HG02840 (cell line): ENCODE results near the gene SLC7A9.
"Not testable (repeated sequence)": the region's sequence is repeated elsewhere in the genome, so short reads cannot be mapped to it uniquely, and the experiment has no call there.

Experiments
- ATAC-seq: cut with Tn5 transposase; IDR thresholded peaks from one replicate; pipeline ENCODE4 v1.9.1; 2021; ENCODE audit warnings: mild to moderate bottlenecking, moderate library complexity, moderate number of reproducible peaks; ENCODE audit not compliant: unreplicated experiment, low FRiP score

SLC7A9 gene

DNA sequence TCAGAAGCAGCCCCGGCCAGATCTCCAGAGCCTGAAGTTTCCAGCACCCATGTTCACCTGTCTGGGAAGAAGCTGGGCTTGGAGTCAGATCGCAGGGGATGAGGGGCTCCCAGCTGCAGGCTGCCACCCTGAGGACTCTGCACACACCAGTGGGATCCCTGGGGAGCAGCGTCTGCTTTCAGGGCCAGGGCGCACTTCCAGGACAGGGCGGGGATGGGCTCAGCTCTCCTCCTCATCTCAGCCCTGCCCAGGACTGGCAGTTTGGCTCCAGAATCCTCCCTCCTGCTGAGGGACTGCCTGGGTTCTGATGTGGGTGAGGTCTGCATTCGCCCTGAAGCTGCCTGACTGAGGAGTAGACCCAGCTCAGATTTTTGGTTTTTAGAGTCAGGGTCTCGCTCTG lies 3.5 kb downstream of the SLC7A9 start:
- no peak for ATAC-seq

GRCh38 chr19:32865326-32865725 lies 4.2 kb downstream of the SLC7A9 start:
- ATAC-seq: no peak

GRCh38 chr19:32864318-32865007 lies 5.1 kb downstream of the SLC7A9 start:
- ATAC-seq: no peak

DNA sequence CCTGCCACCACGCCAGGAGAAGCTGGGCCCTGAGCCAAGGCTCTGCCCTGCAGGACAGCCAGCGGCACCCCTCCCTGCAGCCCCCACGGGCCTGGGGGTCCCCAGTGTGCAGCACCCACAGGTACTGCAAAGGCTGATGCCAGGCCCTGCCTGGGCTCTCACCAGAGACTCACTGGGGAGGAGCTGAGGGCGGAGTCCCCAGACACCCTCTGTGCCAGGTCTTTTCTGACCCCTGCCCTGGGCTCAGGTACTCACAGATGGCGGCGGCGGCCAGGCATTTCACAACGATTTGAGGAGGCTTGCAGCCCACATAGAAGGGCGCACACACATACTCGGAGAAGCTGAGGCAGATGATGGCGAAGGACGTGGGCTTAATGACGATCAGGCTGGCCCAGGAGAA lies 5.7 kb downstream of the SLC7A9 start:
- no peak for ATAC-seq

- ATAC-seq: no peak
These were observed 6.3 kb downstream of the SLC7A9 start for GRCh38 chr19:32863301-32863700.

GRCh38 chr19:32862741-32863140 lies 6.8 kb downstream of the SLC7A9 start:
- ATAC-seq: no peak

DNA sequence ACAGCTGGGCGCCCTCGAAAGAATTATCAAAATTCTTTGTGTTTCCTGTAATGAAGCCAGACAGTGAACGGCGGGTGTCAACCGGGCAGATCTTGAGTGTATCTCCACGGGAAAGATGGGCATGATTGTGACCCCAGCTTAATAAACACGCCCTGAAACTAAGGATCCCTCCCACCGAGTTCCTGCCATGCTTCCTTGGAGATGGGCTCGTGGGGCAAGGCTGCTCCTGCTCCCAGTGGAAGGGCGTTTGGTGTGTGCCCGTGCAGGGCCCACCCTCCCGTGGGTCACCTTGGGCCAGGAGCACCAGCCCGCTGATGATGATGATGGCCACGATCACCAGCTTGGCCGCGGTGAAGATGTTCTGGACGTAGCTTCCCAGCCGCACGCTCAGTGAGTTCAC lies 7.4 kb downstream of the SLC7A9 start:
- no peak for ATAC-seq

GRCh38 chr19:32861596-32861995 lies 8.0 kb downstream of the SLC7A9 start:
- no peak for ATAC-seq

DNA sequence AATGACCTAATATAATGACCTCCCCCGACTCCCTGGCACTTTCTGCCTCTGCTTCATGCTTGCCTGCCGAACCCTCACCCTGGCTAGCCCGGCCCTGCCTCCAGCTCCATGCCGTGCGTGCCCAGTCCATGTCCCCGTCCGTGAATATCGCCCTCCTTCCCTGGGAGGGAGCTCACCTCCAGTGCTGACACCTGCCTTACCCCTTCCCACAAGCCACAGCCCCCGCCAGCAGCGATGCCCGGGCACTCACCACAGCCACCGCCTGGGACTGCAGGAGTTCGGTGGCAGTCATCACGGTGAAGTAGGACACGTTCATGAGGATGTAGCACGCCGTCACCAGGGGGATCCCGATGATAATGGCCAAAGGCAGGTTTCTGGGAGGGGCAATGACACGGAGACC lies 10.0 kb downstream of the SLC7A9 start:
- ATAC-seq: no peak

DNA sequence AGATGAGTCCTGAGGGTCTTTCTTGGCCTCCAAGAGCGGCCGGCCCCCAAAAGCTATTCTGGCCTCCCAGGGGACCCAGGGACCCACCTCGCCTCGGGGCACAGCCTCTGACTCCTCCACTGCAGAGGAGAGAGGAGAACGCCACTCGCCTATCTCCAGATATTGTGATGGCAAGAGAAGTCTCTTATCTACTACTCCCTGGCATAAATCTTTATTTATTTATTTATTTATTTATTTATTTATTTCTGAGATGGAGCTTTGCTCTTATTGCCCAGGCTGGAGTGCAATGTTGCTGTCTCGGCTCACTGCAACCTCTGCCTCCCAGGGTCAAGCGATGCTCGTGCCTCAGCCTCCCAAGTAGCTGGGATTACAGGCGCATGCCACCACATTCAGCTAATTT lies 11.0 kb downstream of the SLC7A9 start:
- no peak for ATAC-seq

DNA sequence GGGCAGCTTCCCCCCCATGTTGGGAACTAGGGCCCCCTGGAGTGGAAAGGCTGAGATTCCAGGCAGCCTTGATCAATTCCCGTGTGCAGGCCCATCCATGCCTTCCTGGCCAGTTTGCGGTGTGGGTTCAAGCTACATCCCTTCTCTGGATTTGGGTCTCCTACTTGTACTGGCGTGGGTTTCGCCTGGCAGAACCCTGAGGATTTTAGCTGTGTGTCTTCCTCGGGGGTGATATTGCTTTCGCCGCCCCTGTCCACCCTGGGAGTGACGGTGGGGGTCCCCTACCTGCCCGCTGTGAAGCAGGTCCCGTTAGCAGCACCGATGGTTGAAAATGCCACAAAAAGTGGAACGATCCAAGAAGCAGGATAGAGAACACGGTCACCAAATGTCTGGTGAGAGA lies 11.4 kb downstream of the SLC7A9 start:
- no peak for ATAC-seq

DNA sequence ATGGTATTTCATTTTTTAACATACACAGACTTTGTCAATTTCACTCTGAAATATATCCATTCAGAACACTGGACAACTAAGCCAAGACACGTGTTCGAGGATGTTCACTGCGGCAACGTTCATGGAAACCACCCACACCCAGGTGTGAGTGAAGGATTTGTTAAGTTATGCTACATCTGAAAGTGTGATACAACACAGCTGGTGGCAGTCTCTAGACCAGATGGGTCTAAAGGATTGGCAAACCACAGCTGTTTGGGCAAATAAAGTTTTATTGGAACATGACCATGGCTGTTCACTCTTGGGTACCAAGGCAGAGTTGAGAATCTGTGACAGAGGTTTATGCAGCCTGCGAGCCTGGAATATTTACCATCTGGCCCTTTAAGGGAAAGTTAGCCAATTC lies 12.0 kb downstream of the SLC7A9 start:
- no peak for ATAC-seq

- not testable (repeated sequence) for ATAC-seq
These were observed 12.7 kb downstream of the SLC7A9 start for GRCh38 chr19:32856818-32857217.

- ATAC-seq: no peak
These were observed 17.4 kb downstream of the SLC7A9 start for GRCh38 chr19:32852216-32852615.

DNA sequence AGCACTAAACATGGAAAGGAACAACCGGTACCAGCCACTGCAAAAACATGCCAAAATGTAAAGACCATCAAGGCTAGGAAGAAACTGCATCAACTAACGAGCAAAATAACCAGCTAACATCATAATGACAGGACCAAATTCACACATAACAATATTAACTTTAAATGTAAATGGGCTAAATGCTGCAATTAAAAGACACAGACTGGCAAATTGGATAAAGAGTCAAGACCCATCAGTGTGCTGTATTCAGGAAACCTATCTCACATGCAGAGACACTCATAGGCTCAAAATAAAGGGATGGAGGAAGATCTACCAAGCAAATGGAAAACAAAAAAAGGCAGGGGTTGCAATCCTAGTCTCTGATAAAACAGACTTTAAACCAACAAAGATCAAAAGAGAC lies 21.5 kb downstream of the SLC7A9 start:
- not testable (repeated sequence) for ATAC-seq

DNA sequence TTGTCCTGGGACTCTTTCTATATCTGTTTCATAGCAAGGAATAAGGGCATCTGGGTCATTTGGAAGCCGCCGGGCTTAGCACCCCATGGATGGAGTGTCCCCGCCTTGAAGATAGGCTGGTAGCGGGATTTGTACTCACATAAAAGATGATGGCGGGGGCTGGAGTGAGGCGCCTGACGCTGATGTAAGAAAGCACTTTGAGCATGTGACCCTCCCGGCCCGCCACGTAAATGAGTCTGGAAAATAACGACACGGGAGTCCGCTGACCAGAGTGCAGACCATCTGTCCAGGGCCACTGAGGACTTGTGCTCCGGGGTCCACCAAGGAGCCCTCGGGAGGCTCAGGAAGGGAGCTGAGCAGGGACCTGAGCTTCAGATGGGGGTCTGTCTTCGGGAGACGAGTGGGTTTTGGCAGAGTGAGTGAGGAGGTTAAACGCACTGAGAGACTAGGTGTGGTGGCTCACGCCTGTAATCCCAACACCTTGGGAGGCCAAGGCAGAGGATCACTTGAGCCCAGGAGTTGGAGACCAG lies 25.8 kb downstream of the SLC7A9 start:
- ATAC-seq: no peak

DNA sequence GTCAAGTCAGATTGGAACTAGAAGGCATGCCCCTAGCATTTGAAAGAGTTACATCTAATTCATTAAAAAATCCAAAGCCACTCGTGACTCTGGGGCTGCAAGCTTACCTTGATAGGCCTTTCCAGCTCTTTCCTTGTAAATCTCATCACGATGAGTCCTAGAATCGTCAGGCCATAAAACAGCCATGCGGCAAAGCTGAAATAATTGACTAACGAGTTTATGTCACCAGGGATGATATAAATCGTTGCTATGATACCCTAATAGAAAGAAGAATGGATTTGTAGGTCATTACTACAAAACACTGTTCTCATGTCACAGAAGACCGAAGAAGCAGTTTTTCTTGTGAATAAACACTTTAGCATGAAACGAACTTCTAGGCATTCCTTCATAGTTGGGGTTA lies 27.5 kb downstream of the SLC7A9 start:
- ATAC-seq: no peak

- no peak for ATAC-seq
These were observed 32.0 kb downstream of the SLC7A9 start for GRCh38 chr19:32837531-32837930.

DNA sequence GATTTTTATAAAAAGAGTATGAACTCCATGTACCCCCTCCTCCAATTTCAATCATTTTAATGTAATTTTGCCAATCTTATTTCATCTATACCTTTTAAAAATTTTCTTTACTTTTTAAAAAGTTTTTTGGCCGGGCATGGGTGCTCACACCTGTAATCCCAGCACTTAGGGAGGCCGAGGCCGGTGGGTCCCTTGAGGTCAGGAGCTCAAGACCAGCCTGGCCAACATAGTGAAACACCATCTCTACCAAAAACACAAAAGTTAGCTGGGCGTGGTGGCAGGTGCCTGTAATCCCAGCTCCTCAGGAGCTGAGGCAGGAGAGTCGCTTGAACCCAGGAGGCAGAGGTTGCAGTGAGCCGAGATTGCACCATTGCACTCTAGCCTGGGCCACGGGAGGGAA lies 36.2 kb downstream of the SLC7A9 start:
- not testable (repeated sequence) for ATAC-seq

GRCh38 chr19:32832825-32833224 lies 36.7 kb downstream of the SLC7A9 start:
- not testable (repeated sequence) for ATAC-seq

GRCh38 chr19:32832094-32832493 lies 37.5 kb downstream of the SLC7A9 start:
- ATAC-seq: not testable (repeated sequence)

DNA sequence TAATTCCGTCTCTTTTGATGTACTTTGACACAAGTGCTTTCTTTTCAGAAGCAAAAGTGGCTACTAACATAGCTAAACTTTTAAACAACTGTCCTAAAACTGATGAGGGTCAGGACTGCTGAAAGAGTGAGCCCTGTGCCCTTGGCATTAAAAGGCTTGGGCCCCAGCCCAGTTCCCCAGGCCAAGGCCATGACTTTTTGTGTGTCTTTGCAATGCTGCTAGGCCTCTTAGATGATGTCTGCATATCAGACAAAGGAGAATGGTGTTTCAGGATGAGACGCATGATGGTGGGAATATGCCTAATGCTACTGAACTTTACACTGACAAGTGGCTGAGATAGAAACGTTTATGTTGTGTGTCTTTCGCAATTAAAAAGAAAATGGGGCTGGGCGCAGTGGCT lies 38.0 kb downstream of the SLC7A9 start:
- ATAC-seq: no peak
